ENCODE data around the gene PIM3.
"Not testable (repeated sequence)": the region's sequence is repeated elsewhere in the genome, so short reads cannot be mapped to it uniquely, and the experiment has no call there.

PIM3 gene

DNA sequence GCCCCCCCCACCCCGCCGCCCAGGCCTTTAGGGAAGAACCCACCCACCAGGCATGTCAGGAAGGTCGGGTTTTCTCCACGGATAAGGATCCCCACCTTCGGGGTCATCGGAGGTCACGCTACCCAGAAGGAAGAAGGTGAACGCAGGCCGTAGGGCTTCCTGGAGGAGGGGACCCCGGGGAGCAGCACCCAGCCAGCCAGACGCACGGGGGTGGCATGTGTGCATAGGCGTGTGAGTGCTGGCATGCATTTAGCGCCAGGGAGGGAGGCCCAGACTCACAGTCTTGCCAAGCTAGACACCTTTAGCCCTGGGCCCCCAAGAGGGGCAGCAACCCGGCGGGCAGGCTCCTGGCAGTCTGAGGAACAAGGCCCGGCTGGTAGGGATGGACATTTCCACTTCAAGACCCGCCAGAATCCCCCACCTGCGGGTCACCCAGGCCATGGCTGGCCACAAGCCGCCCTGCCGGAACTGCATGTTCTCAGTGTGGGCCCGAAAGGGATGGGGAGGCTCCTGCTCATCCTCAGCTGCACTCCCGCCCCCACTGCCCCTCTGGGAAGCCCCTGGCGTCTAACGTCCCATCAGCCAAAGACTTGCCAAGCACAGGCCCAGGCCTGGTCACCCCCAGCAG, 16.7 kb upstream of the PIM3 start:
- DNase-seq: no peak

DNA sequence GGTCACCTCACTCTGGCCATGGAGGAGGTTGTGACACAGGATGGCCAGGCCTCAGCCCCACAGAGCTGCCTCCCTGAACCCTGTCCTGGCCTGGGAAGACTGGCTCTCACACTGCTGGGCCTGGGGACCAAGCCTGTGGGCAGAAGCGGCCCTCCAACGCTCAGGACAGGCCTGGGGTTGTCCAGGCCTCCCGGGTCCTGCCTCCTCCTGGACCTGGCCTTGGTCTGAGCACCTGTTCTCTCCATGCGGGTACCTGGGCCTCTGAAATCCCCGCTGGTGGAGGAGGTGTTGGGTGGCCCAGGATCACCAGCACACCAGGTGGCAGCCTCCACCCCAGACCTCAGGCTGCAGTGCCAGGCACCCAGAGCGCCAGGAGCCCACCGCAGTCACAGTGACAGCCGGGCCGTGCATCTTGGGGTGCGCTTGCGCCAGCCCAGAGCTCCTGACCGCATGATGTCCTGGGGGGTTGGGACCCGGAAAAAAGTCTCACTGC, 16.1 kb upstream of the PIM3 start:
- no peak for DNase-seq

DNA sequence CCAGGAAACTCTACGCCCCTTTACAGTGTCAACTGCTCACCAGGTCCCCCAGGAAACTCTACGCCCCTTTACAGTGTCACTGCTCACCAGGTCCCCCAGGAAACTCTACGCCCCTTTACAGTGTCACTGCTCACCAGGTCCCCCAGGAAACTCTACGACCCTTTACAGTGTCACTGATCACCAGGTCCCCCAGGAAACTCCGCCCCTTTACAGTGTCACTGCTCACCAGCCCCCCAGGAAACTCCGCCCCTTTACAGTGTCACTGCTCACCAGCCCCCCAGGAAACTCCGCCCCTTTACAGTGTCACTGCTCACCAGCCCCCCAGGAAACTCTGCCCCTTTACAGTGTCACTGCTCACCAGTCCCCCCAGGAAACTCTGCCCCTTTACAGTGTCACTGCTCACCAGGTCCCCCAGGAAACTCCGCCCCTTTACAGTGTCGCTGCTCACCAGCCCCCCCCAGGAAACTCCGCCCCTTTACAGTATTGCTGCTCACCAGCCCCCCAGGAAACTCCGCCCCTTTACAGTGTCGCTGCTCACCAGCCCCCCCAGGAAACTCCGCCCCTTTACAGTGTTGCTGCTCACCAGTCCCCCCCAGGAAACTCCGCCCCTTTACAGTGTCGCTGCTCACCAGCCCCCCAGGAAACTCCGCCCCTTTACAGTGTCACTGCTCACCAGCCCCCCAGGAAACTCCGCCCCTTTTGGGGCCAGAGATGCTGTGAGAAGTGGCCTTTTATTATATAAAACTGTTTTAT, 15.4 kb upstream of the PIM3 start:
- not testable (repeated sequence) for DNase-seq

DNA sequence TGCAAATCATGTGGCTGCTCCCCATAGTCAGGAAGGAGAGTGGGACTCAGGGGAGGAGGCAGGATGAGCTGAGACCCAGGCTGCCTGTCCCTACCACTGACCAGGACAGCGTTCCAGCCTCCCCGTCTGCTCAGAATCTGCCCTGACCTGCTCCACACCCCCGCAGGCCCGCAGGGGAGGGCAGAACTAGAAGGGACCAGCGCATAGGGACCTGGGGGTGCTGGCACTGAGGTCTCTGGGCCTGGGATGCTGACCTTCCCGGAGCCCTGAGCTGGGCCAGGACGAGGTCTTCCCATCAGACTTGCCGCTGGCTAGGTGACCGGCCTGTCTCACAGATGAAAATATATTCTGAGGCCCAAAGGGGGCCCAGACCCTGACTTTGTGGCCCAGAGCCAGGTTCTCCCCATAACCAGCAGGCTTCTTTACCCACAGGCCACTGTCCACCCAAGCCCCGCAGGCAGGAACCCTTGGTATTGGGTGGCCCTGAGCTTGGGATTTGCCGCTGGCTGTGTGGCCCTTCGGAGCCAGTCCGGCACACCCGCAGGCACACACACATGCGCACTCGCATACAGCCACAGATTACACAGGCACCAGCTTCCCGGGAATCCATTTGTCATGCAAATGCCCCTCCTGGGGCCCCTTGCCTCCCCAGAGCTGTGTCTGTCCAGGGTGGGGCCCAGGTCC, 13.8 kb upstream of the PIM3 start:
- DNase-seq: no peak

DNA sequence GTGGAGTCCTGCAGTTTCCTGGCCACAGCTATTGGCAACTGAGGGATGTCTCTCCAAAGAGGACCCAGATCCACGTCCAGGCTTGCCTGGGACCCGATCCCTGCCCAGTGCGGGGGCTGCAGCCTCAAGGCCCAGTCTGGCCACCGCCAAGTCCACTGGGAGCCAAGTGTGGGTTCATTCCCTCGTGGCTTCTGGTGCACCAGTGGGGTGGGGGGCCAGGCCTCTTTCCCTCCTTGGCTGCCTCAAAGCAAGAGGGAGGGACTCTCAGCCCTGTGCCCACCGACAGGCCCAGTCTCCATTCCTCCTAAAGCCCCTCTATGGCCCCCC, 13.3 kb upstream of the PIM3 start:
- no peak for DNase-seq

DNA sequence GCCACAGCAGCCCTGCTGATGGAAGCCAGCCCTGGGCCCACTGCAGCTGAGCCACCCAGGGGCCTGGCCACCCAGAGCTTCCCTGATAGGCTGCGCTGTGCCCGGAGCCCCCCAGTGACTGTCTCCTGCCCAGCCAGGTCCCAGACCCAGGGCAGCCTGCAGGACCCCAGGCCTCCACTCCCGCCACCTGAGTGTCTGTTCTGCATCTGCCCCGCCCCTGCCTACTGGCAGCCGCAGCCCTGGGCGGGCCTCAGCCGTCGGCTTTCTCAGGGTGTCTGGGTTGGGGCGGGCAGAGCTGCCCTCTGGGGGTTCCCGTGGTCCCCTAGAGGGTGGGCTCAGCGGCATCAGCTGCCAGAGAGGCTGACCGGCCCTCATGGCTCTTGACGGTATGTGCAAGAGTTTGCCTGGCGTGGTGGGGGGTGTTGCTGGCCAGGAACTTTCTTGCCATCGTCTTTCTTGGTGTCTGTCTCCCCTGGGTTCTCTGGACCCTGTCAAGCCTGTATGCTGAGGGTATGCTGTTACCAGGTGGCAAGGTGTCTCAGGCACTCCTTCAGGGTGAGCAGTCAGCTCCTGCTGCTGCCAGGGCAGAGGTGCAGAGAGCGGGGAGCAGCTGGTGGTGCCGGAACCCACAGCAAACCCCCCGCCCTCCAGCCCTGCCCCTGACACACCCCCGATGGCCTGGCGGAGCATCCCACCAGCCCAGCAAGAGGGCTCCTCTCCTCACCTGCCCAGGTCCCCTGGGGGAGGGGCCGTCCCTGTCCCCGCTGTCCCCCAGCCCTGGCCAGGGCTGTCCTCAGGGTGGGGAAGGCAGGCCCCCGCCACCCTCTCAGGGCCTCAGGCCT, 12.2 kb upstream of the PIM3 start:
- DNase-seq: no peak

DNA sequence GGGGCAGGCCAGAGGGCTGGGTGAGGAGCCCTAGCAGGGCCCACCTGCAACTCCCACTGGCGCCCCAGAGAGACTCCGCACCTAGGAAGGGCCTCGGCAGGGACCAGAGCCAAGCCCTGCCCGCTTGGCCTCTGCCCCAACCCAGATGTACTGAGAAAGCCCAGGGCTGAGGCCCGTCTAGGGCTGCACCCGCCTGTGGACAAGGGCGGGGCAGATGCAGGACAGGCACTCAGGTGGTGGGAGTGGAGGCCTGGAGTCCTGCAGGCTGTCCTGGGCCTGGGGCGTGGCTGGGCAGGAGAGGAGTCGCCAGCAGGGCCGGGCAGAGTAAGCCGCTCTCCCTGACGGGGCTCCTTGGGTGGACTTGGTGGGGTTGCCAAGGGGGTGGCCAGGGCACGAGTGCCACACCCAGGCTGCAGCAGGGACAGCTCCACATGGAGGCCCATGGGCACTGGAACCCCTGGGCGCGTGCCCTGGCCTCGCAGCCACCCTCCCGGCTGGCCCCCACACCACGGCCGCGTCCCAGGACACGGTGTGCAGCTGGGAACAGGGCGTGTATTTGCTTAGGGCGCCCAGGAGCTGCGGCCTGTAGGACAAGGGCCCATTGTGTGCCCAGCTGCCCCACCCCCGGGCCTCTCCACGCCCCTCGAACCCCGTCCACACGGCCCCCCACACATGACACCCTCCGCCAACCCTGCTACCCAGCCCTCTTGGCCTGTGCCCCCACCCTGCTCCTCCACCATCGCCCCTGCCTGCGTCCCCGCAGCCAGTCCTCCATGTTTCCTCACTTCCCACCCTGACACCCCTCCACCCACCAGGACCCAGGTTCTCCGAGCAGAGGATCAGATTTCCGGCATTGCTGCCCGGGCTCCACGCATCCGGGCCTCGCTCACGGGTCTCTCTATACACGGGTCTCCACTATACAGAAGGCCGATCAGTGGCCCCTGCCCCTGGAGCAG, 11.3 kb upstream of the PIM3 start:
- DNase-seq: no peak

DNA sequence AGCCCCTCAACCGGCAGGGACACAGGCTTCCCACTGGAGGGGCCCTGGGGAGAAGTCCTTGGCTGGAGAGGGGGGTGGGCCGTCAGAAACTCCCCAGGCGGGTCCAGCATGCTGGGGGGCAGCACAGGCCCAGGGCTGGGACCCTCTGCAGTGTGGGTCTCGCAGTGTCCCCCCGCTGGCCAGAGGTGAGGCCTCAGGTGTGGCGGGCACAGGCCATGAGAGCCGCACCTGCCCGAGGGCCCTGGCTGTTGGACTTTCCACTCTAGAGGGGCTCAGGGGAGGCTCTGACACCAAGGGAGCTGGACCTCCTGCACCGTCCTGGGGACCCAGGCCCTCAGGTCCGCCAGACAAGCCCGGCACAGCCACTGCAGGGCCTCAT, 10.7 kb upstream of the PIM3 start:
- no peak for DNase-seq

DNA sequence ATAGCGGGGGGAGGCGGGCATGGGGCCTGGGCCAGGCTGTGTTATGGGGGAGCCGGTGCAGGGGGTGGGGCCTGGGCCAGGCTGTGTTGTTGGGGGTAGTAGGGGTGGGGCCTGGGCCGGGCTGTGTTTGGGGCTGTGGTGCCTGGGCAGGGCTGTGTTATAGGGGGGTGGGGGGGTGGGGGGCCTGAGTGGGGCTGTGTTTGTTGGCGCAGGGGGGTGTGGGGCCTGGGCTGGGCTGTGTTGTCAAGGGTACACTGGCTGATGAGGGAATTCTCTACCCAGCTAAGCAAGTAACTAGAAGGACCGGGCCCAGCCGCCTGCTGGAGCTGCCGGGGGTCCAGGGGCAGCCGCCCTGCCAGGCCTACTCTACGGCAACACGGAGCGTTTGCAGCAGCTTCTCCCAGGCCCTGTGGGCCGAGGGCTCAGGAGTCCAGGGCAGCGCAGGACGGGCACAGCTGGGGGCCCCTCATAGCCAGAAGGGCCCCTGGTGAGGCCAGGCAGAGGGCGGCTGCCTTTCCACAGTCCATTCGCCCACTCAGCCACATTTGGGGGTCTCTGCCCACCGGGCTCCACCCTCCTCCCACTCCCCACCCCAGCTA, 10.1 kb upstream of the PIM3 start:
- no peak for DNase-seq

DNA sequence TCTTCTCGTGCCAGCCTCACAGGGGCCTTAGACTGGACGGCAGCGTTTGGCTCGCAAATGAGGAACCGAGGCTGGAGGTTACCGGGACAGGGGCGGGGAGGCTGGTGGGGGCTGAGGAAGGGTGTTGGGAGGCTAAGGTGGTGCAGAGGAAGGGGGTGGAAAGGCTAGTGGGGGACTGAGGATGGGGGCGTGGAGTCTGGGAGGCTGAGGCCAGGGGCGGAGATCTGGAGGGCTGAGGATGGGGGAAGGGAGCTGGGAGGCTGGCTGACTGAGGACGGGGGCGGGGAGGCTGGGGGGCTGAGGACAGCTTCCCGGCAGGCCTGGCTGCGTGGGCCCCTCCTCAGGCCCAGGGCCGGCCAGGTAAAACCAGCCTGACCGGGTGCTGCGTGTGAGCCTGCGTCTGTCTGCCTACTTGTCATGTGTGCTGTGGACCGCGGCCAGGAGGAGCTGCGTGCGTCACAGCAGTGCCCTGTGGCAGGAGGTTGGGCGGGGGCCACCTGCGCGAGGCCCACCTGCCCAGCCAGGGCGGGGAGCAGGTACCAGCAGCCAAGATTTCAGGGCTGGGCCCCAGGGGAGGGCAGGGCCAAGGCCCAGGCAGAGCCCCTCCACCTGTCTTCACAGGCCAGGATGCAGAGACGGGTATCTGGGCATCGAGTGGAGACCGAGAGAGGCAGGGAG, 9.4 kb upstream of the PIM3 start:
- no peak for DNase-seq

DNA sequence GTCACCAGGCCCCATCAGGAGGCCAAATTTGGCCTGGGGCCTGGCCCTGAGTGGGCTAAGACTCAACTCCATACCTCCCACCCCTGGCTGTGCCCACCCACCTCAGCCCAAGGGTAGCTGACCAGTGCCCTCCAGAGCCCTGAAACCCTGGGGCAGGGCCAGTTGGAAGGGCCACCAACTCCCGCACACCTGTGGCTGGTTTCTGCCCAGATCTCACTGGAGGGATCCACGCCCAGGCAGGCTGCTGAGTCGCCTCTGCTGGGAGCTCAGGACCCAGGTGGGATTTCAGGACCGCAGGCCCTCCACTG, 8.9 kb upstream of the PIM3 start:
- no peak for DNase-seq

DNA sequence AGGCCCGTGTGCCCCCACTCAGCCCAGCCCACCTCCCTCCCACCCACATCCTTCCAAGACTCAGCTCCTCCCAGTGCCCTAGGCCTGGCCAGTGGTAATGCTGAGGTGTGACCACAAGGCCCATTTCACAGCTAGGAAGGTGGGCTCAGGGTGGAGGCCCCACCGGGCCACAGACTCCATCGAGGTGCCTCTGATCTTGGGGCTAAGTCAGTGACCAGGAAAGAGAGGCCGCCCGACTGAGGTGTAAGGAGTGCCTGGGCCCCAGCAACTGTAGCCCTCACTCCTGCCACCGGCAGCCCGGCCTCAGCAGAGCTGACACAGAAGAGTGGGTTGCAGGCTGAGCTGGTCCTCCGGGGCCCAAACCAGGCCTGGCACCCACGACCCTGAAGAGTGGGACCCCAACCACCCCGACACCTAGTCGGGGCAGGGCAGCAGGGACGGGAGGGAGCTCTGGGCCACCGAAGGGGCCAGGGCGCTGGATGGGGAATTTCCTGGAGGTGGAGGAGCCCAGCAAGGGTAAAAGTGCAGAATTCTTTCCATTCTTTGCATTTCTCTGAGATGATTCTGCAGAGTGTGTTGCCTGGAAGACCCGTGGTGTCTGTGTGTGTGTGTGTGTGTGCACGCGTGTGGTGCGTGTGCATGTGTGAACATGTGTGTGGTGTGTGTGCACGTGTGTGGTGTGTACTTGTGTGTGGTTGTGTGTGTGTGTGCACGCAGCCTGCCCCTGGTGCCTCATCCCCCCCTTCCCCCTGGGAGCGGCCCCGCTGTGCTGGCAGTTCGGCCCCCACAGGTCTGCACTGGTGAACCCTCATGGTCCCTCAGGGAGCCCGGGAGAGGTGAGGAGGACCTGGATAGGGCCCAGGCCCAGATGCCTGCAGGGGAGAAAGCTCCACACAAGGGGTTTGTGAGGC, 8.3 kb upstream of the PIM3 start:
- DNase-seq: no peak

DNA sequence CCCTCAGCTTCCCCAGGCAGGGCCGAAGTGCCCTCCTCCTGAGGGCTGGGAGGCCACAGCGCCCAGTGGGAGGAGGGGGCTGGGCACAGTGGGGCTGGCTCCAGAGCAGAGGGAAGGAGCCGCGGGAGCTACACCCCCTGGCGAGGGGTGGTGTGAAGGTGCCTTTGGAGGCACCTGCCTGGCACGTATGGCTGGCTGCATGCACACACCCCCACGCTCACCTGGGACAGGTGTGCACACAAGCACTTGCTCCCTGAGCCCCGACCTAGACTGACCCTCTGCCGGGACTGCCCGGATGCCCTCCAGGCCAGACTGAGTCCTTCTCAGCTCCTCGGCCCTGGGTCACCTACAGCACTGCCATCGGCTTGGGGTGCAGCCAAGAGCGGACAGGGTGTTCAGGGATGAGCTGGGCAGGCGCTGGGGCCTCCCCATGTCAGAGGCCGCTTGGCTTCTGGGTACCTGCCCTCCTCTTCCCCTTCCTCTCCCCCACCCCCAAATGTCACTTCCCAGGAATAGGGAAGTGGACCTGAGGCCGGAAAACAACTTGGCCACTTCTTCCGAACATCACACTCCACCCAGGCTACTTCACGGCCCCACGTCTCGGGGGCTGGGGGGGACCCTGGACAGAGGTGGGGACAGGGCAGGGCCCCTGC, 7.4 kb upstream of the PIM3 start:
- no peak for DNase-seq

DNA sequence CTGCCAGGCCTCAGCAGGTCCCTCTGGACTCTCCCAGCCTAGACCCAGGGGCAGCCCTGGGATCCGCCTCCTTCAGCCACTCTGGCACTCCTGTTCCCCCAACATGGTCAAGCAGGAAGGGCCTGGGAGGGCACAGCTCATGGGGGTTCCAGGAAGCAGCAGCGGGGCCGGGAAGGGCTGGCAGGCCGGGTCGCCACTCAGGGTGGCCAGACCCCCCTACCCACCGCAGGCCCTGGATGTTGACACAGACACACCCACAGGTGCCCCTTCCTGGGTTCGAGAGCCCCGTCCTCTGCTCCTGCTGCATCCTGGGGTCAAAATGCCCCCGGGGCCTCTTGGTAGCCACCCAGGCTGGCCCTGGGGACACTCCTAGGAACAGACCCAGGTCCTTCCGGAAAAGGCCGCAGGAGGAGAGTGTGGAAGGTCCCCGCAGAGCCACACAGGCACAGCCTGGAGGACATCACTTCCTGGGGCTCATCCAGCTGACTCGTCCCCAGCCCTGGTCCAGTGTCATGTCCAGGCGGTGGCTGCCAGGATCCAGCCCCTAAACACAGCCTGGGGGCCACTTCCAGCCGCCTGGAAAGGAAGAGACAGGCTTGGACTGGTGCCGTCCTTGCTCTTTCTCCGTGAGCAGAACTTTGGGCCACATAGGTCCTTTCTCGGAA, 6.8 kb upstream of the PIM3 start:
- DNase-seq: no peak

DNA sequence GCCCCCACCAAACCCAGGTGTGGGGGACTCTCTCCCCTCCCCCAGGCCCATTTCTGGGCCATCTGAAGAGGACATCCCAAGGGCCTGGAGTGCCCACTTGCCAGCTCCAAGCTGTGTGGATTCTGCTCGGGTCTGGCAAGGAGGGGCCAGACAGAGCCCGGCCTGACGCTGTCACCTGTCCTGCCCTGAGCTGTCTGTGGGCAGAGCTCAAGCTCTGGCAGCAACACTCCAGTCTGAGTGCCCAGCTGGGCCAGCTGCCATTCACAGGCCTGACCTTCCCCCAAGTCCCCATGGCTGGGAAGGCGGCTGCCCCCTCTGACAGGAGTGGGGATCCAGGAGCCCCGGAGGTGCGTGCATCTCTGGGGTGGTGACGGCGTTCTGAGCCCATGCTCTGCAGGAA, 6.2 kb upstream of the PIM3 start:
- no peak for DNase-seq

DNA sequence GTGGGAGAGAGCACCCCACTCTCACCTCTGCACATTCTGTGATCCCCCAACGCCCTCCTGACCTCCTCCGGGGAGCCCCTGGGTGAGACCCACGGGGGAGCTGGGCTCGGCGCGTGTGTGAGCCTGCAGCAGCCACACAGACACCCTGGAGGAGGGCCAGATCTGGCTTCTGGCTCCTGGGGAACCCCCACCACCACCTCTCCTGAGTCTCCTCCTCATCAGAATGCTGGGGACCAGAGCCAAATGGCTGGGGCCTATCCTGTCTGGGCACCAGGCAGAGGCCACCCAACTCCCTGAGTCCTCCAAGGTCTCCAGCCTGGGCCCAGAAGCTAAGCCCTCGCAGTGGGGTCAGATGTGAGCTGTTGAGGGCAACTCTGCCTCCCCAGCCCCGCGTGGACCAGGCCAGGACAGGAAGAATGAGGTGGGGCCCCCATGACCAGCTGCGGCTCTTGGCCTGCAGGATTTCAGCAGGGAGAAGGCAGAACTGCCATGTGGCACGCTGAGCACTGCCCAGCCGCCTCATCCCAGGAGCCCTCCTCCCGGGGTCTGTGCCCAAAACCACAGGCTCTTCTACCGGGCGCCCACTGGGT, 5.5 kb upstream of the PIM3 start:
- no peak for DNase-seq

DNA sequence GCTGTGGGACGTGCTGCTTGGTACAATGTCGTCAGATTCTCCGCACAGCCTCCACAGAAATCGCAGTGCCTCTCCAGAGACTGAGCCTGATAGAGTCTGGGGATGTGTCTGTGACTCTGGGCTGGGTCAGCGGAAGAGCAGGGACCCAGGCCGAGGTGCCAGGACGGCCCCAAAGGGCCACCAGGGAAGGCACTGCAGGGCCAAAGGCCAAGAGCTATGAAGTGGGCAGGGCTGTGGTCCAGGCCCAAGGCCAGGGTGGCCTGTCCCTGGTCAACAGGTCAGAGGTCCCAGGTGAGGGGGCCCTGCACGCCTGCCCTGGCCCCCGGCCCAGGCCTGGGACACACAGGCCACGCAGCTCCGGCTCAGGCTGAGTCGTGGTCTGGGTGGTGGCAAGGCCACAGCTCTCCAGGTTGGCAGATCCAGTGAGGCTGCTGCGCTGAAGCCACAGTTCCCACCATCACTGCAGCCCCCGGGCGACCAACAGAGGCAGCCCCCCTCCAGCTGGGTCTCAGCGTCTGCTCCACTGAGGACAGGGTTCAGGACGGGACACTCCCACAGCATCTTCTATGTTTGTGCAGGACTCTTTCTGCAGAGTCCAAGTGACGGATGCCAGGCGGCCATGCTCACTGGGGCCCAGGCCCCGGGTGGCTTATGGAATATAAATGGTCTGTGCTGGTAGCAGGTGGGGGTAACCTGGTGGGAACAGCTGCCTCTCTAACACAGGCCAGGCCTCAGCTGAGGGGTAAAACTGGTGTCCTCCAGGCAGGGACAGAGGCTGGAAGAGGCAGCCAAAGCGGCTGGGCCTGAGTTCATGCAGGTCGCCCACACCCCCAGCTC, 4.8 kb upstream of the PIM3 start:
- no peak for DNase-seq

DNA sequence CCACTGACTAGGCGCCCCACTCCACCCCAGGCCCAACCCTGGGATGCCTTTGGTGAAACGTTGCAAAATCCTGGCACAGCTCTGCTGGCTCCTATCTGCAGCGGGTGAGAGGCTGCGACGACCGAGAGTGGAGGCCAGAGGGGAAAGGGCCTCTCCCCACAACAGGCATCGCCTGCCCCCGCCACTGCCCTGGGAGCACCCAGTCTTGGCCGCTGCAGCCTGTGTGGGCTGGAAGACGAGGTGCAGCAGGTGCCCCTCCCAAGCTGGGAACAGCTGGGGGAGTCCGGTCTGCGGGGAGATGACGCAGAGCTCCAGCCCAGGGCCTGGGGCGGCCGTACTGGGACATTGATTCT, 4.2 kb upstream of the PIM3 start:
- no peak for DNase-seq

Measured in activated CD8-positive, alpha-beta memory T cell treated with anti-CD3 and anti-CD28 coated beads for 24 hours (primary cell).